Naive thymus-derived CD8-positive, alpha-beta T cell (primary cell): ENCODE data around the gene WFIKKN1. TPM values are rescaled to one million over a fixed set of nuclear protein-coding genes. Genes with fewer than 3 reads are reported as not detected.

Source experiments
- ATAC-seq, 2 donors: fragments of 150-1000 bp; cut with Tn5 transposase in 1 of 2; sonication (Bioruptor Pico), chemical (Tn5 transposase) in 1 of 2; 1 replicate in 1 of 2; 2 replicates in 1 of 2; pipeline ENCODE4 v1.10.0; 2021; ENCODE audit warnings: mild to moderate bottlenecking in 2 of 2, moderate library complexity in 2 of 2
- POLR2A ChIA-PET: fragments of 350-600 bp; sonication (Branson Sonifier 250); formaldehyde crosslinking; loops from one replicate; lab custom pipeline; 2021; ENCODE audit warnings: antibody characterized with exemption; lab: Charles Lee
- DNase-seq, 10 donors: peaks; one replicate each; pipeline versions ENCODE4 v3.0.0 to v3.0.0-alpha.2; 2020 to 2022
- H3K27ac Mint-ChIP-seq, 10 donors: one replicate each; pipeline ENCODE4 v1.8.0; 2020 to 2022; ENCODE audit warnings: mild to moderate bottlenecking in 10 of 10, mixed read lengths in 10 of 10, moderate library complexity in 4 of 10, inconsistent platforms in 1 of 10
- H3K27me3 Mint-ChIP-seq, 5 donors: one replicate each; pipeline ENCODE4 v1.8.0; 2021 to 2022; ENCODE audit warnings: mixed read lengths in 5 of 5
- H3K36me3 Mint-ChIP-seq, 3 donors: one replicate each; pipeline ENCODE4 v1.8.0; 2020 to 2022; ENCODE audit warnings: mixed read lengths in 3 of 3, mild to moderate bottlenecking in 2 of 3, inconsistent platforms in 1 of 3
- H3K4me1 Mint-ChIP-seq, 4 donors: one replicate each; pipeline ENCODE4 v1.8.0; 2021 to 2022; ENCODE audit warnings: mixed read lengths in 4 of 4
- H3K4me3 Mint-ChIP-seq, 10 donors: one replicate each; pipeline ENCODE4 v1.8.0; 2020 to 2022; ENCODE audit warnings: mild to moderate bottlenecking in 10 of 10, mixed read lengths in 10 of 10, moderate library complexity in 6 of 10, inconsistent platforms in 1 of 10
- H3K9me3 Mint-ChIP-seq, 9 donors: one replicate each; pipeline ENCODE4 v1.8.0; 2020 to 2022; ENCODE audit warnings: mixed read lengths in 9 of 9, mild to moderate bottlenecking in 3 of 9, inconsistent platforms in 1 of 9, moderate library complexity in 1 of 9
- polyA plus RNA-seq, 3 donors: library from polyadenylated mRNA; unstranded; fragments of 300-500 nt; fragmentation: Illumina TruSeq; gene quantifications; one replicate each; pipeline ENCODE4 v1.2.3, GENCODE V29; 2021
- total RNA-seq, 8 experiments: library from RNA in 2 of 8; stranded (reverse) in 2 of 8; gene quantifications; one replicate each; pipeline ENCODE4 v1.2.3 and lab custom pipeline; 2021 to 2026

Gene WFIKKN1
- under 1 TPM; 0.47 to 0.57 TPM for total RNA-seq
- under 1 TPM in 1 of 3 donors, not detected in 2; 0.07 TPM for polyA plus RNA-seq
- total RNA-seq (lab: John Stamatoyannopoulos, UW): 0 to 1.3 (median 0.67) reads per million in 6 experiments

DNA sequence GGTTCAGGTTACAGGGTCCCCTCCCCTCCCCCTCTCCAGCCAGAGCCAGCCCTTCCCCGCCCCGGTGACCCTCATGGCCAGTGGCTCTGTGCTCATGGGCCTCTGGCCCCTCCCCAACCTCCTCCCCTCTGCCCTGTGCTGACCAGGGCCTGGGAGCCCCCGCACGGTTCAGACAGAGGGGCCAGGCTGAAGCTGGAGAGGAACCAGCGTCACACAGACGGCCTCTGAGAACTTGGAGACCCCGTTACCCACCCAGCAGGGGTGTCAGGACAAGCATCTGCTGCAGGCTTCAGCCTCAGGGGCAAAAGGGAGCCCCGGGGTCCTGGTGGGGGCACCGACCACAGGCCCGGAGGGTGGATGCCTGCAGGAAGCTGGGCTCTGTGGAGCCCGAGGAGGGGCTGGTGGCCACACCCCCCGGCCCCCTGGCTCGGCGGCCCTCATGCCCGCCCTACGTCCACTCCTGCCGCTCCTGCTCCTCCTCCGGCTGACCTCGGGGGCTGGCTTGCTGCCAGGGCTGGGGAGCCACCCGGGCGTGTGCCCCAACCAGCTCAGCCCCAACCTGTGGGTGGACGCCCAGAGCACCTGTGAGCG lies at the start of gene WFIKKN1:
Gene WFIKKN1 (plus strand): TSS at position 171 of the 591 bp plus-strand sequence. CDS start 269 bp downstream, at position 440.
- ATAC-seq: no peak
- no peaks in the 10 kb centered on the region for H3K9me3 Mint-ChIP-seq

GRCh38 chr16:582218-582613 lies 48.6 kb upstream of the WFIKKN1 start:
- DNase-seq: no peak
- Mint-ChIP-seq H3K4me1 (peaks cover 0 to 5% (median 2%) of the 10 kb centered on the region in 4 donors), H3K27ac (no peak overlapping the region), H3K9me3 (no peaks in the 10 kb centered on the region), H3K4me3 (no peak overlapping the region), H3K27me3 (no peaks in the 10 kb centered on the region), H3K36me3 (no peaks in the 10 kb centered on the region)
- ATAC-seq: no peak
- POLR2A ChIA-PET: interaction anchor here (0.6 to 0.7 kb wide), 2 partner anchors 13 to 1681 kb away, joined by 3 to 5 read pairs; no protein-coding TSS in a partner anchor

More for the DNA sequence above, at the start of gene WFIKKN1:
- no peak within 1 kb of the TSS for H3K4me3 Mint-ChIP-seq
- POLR2A ChIA-PET: interaction anchor here (0.8 kb wide), 1 partner anchor 41 kb away, joined by 3 read pairs; no protein-coding TSS in a partner anchor
- DNase-seq: no peak
- no peaks in the 10 kb centered on the region for H3K27me3 Mint-ChIP-seq
- H3K36me3 Mint-ChIP-seq: peaks cover 0 to 10% (median 4%) of the 10 kb centered on the region in 3 donors
- H3K4me1 Mint-ChIP-seq: peaks cover 0 to 9% (median 0%) of the 10 kb centered on the region in 4 donors
- H3K27ac Mint-ChIP-seq: no peak within 1 kb of the TSS

DNA sequence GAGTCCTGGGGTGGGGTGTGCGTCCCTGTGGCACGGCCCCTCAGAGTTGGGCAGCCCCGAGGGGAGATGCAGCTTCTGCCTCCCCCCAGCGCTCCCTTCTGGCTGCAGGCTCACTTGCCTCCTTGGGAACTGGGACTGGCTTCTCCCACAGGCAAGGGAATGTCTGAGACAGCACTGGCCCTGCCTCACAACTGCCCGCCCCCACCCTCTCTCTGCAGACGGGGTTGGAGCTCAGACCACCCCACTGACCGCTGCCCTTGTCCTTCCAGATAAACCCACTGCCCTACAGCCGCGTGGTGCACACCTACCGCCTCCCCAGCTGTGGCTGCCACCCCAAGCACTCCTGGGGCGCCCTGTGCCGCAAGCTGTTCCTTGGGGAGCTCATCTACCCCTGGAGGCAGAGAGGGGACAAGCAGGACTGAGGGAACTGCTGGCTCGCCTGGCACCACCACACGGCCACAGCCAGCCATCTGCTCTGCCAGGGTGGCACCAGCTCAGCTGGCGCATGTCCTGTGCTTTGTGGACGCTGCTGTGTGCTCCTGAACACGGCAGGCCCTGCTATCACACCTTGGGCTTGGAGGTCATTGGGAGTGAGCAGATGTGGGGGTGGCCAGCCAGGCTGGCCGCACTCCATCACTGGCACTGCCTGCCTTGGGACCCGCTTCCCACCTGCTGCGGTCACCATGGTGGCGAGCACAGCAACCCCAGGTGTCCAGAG lies 48.0 kb upstream of the WFIKKN1 start:
- no peak for ATAC-seq
- H3K4me1 Mint-ChIP-seq: peaks cover 0 to 9% (median 4%) of the 10 kb centered on the region in 4 donors
- no peak for DNase-seq
- H3K36me3 Mint-ChIP-seq: no peaks in the 10 kb centered on the region
- H3K27me3 Mint-ChIP-seq: no peaks in the 10 kb centered on the region
- H3K9me3 Mint-ChIP-seq: no peaks in the 10 kb centered on the region
- POLR2A ChIA-PET: interaction anchor here (0.6 kb wide), 1 partner anchor 13 kb away, joined by 3 read pairs; no protein-coding TSS in a partner anchor
- H3K27ac Mint-ChIP-seq: no peak overlapping the region
- H3K4me3 Mint-ChIP-seq: no peak overlapping the region

DNA sequence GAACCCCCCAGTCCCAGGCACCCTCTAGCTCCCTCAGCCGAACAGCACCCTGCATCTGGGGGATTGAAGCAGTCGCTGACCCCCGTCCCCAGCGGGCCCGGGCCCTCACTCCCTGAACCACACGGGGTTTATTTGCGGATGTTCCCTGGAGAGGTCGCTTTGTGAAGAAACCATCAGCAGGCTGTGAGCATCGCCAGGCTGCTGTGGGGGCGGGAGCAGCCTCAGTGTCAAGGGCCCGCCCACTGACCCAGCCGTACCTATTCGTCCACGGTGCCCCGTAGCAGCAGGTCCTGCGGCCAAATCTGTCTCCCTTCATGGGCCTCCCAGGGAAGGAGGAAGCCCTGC lies 47.3 kb upstream of the WFIKKN1 start:
- no peak for ATAC-seq
- Mint-ChIP-seq H3K4me3 (no peak overlapping the region), H3K27me3 (no peaks in the 10 kb centered on the region), H3K9me3 (no peaks in the 10 kb centered on the region), H3K27ac (no peak overlapping the region), H3K36me3 (no peaks in the 10 kb centered on the region), H3K4me1 (peaks cover 3 to 14% (median 8%) of the 10 kb centered on the region in 4 donors)
- no peak for DNase-seq
- POLR2A ChIA-PET: interaction anchor here (0.9 kb wide), 1 partner anchor 16 kb away, joined by 3 read pairs; no protein-coding TSS in a partner anchor

GRCh38 chr16:583815-584591 lies 46.8 kb upstream of the WFIKKN1 start:
- H3K4me1 Mint-ChIP-seq: peaks cover 6 to 16% (median 11%) of the 10 kb centered on the region in 4 donors
- POLR2A ChIA-PET: interaction anchor here (0.7 to 1.3 kb wide), 3 partner anchors 10 to 16 kb away, joined by 3 to 6 read pairs (median 3); no protein-coding TSS in a partner anchor
- H3K36me3 Mint-ChIP-seq: no peaks in the 10 kb centered on the region
- H3K9me3 Mint-ChIP-seq: no peaks in the 10 kb centered on the region
- ATAC-seq: no peak
- no peak overlapping the region for H3K27ac Mint-ChIP-seq
- H3K27me3 Mint-ChIP-seq: no peaks in the 10 kb centered on the region
- DNase-seq: no peak
- no peak overlapping the region for H3K4me3 Mint-ChIP-seq

DNA sequence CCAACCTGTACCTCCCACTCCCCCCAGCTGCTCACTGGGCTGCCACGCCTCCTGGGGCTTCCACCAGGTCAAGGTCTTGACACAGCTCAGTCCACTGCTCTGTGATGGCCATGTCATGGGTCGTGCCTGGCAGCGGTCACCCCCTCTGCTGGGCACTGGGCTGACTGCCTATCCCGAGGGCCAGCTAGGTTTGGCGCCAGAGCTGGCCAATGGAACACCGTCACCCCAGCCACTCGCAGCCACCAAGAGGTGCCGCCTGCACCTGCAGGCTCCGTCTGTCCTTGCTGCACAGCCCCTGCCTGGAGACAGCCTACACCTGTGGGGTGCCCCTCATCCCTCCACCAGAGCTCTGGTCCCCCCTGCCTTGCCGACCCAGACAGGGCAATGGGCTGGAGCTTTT lies 45.4 kb upstream of the WFIKKN1 start:
- POLR2A ChIA-PET: interaction anchor here (0.8 to 1.8 kb wide), 3 partner anchors 12 to 1187 kb away, joined by 3 to 5 read pairs (median 5); partner anchors contain the start of genes EME2 and NHLRC4
- no peak for DNase-seq
- H3K9me3 Mint-ChIP-seq: no peaks in the 10 kb centered on the region
- H3K27ac Mint-ChIP-seq: peak overlapping the region in 2 of 10 donors; percentile 47 to 76
- H3K27me3 Mint-ChIP-seq: no peaks in the 10 kb centered on the region
- H3K4me3 Mint-ChIP-seq: no peak overlapping the region
- ATAC-seq: no peak
- H3K4me1 Mint-ChIP-seq: peaks cover 6 to 15% (median 10%) of the 10 kb centered on the region in 4 donors
- H3K36me3 Mint-ChIP-seq: no peaks in the 10 kb centered on the region

DNA sequence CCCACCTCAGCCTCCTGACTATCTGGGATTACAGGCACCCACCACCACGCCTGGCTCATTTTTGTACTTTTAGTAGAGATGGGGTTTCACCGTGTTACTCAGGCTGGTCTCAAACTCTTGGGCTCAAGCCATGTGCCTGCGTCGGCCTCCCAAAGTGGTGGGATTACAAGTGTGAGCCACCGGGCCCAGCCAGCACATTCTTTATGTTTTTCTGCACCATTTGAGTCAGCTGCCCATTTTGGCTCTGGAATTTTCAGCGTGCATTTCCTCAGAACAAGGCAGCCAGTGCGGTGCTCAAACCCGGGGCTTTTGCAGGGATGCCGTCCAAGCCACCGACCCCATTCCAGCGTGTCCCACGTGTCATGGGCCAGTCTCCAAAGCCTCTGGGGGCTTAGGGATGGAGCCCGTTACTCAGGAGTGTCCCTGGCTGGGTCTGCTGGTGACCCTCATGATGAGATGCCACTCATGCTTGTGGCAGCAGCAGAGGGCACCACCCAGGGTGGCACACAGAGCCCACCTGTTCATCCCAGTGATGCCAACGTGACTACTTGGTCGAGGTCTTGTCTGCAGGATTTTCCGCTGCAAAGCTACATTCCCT lies 44.6 kb upstream of the WFIKKN1 start:
- Mint-ChIP-seq H3K4me1 (peaks cover 13 to 22% (median 17%) of the 10 kb centered on the region in 4 donors), H3K36me3 (no peaks in the 10 kb centered on the region), H3K27me3 (no peaks in the 10 kb centered on the region), H3K4me3 (peak overlapping the region in 1 of 10 donors; percentile 7), H3K27ac (peak overlapping the region in 3 of 10 donors; percentile 21 to 76 (median 56)), H3K9me3 (no peaks in the 10 kb centered on the region)
- DNase-seq (no peak), ATAC-seq (no peak)
- POLR2A ChIA-PET: interaction anchor here (1.4 to 1.8 kb wide), 2 partner anchors 11 to 19 kb away, joined by 3 to 5 read pairs; partner anchors contain the start of gene NHLRC4

DNA sequence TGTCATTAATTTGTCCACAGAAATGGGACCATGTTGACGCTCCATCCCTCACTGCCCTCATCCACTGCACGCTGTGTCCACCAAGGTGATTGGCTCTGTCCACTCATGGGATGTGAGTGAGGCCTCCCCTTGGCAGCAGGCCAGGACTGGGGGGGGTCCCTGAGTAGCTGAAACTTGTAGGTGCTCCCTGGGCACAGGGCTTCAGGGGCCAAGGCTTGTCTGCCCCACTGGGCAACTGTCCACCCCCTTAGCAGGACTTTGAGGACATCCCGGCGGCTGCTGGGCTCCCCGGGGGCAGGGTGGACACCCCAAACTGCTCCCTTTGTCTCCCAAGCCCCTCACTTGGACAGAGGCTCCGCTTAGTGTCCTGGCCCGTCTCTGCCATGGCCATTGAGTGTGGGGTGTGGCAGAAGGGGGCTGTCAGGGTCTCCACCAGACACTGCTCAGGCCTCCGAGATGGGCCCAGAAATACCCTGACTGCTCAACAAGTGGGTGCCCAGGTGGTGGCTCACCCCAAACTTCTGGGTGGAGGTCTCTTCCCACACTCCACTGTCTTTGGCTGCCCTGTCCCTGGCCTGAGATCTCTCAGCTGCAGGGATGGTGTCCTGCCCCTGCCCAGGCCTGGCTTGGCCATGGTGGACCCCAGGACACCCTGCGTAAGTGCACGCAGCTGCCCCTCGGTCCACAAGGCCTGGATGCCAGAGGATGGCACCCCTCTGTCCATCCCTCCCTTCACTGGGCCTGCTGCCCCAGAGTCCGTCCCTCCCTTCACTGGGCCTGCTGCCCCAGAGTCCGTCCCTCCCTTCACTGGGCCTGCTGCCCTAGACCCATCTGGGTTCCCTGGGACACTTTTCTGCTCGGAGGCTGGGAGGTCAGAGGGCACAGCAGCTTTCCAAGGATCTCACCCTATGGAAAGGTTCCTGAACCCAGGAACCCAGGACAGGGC lies 43.9 kb upstream of the WFIKKN1 start:
- ATAC-seq (no peak), DNase-seq (no peak)
- Mint-ChIP-seq H3K36me3 (no peaks in the 10 kb centered on the region), H3K27ac (peak overlapping the region in 8 of 10 donors; percentile 11 to 98 (median 78)), H3K4me1 (peaks cover 15 to 29% (median 24%) of the 10 kb centered on the region in 4 donors), H3K27me3 (no peaks in the 10 kb centered on the region), H3K9me3 (no peaks in the 10 kb centered on the region), H3K4me3 (peak overlapping the region; percentile 52 to 98 (median 92))
- POLR2A ChIA-PET: interaction anchor here (1.2 to 1.8 kb wide), 5 partner anchors 9 to 89 kb away, joined by 3 to 5 read pairs (median 3); partner anchors contain the start of genes NHLRC4 and RHBDL1

GRCh38 chr16:588639-588888 lies 42.2 kb upstream of the WFIKKN1 start:
- POLR2A ChIA-PET: interaction anchor here (0.7 to 1.9 kb wide), 10 partner anchors 10 to 1944 kb away, joined by 3 to 12 read pairs (median 4); partner anchors contain the start of genes METTL26 and WDR90
- Mint-ChIP-seq H3K4me3 (peak overlapping the region; percentile 88 to 99 (median 96)), H3K27me3 (no peaks in the 10 kb centered on the region), H3K9me3 (no peaks in the 10 kb centered on the region), H3K27ac (peak overlapping the region; percentile 92 to 99 (median 98)), H3K36me3 (no peaks in the 10 kb centered on the region), H3K4me1 (peaks cover 20 to 41% (median 37%) of the 10 kb centered on the region in 4 donors)
- ATAC-seq (peak; percentile 31 to 34), DNase-seq (peak in 9 of 10 donors; percentile 48 to 87 (median 67))

- POLR2A ChIA-PET: interaction anchor here (0.7 to 1.9 kb wide), 10 partner anchors 10 to 1944 kb away, joined by 3 to 12 read pairs (median 4); partner anchors contain the start of genes METTL26 and WDR90
- peak; percentile 70 to 75 for ATAC-seq
- peak overlapping the region; percentile 98 to 100 (median 98) for H3K27ac Mint-ChIP-seq
Measured at GRCh38 chr16:588889-589657, 41.7 kb upstream of the WFIKKN1 start.

More at GRCh38 chr16:588889-589657, 41.7 kb upstream of the WFIKKN1 start:
- Mint-ChIP-seq H3K4me1 (peaks cover 22 to 43% (median 41%) of the 10 kb centered on the region in 4 donors), H3K4me3 (peak overlapping the region; percentile 95 to 100 (median 99)), H3K36me3 (no peaks in the 10 kb centered on the region), H3K27me3 (no peaks in the 10 kb centered on the region), H3K9me3 (no peaks in the 10 kb centered on the region)
- peak; percentile 96 to 100 (median 98) for DNase-seq
